Hematopoietic multipotent progenitor cell treated with erythropoietin and hydrocortisone succinate and interleukin-3 and kit ligand, for 4 days (in vitro differentiated cells): ENCODE measurements around the gene POLR2F.
A peak's percentile ranks its signal among the peaks of the same experiment; 100 is the strongest.
"Not testable (repeated sequence)": the region's sequence is repeated elsewhere in the genome, so short reads cannot be mapped to it uniquely, and the experiment has no call there.

Experiments
- DNase-seq: peaks from one replicate; pipeline ENCODE4 v3.0.0-alpha.2; 2015

Gene POLR2F

DNA sequence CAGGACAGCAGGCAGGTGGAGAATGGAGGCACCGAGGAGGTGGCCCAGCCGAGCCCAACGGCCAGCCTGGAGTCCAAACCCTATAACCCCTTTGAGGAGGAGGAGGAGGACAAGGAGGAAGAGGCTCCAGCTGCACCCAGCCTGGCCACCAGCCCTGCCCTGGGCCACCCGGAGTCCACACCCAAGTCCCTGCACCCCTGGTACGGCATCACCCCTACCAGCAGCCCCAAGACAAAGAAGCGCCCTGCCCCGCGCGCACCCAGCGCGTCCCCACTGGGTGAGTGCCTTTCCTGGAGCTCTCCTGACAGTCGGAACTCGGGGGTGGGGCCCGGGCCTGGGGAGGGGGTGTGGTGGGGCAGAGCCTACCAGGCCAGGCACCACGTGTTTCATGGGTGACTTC is 27.7 kb upstream of the POLR2F start:
- no peak for DNase-seq

DNA sequence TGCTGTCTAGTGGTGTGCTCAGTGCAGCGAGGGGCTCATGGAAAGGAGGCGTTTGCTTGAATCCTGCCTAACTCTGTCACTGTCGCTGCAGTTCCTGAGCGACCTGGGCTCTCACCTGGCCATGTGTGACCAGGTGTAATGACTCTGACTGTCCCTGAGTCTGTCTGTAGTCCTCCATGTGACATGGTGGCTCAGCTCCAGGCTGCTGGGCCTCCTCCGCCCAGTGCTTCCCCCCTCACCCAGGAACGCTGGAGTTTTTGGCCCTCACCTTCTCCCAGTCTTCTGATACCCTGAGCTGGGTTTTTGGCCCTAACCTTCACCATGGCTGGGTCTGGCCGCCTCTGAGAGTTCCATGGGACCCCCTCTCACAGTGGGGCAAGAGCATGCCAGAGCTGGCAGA is 27.1 kb upstream of the POLR2F start:
- DNase-seq = no peak

GRCh38 chr22:37926771-37927636 is 26.5 kb upstream of the POLR2F start:
- peak; percentile 59 for DNase-seq

DNA sequence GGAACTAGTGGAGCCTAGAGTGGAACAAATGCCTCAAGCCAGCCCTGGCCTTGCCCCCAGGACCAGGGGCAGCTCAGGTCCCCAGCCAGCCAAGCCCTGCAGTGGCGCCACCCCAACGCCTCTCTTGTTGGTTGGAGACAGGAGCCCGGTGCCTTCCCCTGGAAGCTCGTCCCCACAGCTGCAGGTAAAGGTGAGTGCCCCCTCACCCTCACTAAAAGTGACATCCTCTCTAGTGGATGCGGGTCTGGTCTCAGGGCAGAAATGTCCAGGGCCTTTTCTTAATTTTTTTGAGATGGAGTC is 25.9 kb upstream of the POLR2F start:
- no peak for DNase-seq

DNA sequence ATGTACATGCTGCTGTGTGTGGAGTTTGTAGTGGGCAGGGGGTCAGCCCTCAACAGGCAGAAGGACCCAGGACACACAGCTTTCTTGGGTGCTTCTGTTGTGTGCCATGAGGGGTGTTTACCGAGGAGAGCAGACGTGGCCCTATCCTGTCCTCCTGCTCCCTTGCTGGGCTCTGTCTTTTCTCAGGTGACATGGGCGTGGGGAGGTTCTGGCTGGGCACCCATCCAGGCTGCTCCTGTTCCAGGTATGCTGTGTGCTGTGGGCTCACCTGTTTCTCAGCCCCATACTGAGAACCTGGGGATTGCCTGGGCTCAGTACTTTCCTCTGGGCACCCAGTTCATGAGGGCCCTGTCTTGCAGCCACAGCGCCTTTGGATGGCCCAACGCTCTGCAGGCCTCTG is 24.1 kb upstream of the POLR2F start:
- no peak for DNase-seq

DNA sequence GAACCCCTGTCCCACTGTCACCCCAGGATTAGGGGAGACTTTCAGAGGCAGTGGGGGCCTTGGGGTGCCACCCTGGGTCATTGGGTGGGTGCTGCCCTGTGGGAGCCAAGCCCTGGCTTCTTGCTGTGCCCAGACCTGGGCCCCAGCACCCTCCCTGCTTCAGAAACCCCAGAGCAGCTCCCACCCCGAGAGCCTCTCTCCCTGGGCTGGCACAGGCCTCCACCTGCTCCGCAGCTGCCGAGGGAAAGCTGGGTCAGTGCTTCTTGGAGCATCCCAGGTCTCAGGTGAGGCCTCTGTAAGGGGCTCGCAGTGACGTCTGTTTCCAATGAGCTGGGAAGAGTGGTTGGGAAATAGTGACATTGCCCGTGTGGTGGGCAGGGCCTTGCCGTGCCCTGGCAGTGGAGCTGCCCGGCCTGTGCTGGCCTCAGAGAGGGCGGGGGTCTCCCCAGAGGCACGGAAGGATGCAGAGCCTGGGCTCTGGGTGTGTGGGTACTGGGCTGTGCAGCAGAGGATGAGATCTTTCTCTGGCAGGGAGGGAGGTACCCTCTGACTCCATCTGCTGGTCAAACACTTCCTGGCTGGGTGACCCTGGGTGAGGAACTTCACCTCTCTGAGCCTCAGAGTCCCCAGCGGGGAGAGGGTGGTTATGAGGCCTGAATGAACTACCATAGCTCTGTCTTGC is 23.1 kb upstream of the POLR2F start:
- DNase-seq = peak; percentile 55

- DNase-seq = no peak
These were observed 22.5 kb upstream of the POLR2F start for GRCh38 chr22:37930952-37931440.

- no peak for DNase-seq
These were observed 21.6 kb upstream of the POLR2F start for GRCh38 chr22:37931893-37932389.

DNA sequence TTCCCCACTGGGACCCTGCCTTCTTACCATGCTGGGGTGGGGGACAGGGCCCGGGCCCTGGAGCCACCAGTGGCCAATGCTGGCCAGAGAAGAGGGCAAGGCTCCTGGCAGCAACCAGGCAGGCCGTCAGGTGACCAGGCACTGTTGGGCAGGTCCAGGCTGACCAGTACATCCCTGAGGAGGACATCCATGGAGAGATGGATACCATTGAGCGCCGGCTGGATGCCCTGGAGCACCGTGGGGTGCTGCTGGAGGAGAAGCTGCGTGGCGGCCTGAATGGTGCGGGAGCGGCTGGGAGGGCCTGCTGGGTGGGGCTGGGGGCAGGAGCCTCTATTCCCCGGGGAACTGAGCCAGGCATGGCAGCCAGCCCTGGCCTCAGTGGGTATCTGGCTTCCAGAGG is 21.1 kb upstream of the POLR2F start:
- DNase-seq = no peak

DNA sequence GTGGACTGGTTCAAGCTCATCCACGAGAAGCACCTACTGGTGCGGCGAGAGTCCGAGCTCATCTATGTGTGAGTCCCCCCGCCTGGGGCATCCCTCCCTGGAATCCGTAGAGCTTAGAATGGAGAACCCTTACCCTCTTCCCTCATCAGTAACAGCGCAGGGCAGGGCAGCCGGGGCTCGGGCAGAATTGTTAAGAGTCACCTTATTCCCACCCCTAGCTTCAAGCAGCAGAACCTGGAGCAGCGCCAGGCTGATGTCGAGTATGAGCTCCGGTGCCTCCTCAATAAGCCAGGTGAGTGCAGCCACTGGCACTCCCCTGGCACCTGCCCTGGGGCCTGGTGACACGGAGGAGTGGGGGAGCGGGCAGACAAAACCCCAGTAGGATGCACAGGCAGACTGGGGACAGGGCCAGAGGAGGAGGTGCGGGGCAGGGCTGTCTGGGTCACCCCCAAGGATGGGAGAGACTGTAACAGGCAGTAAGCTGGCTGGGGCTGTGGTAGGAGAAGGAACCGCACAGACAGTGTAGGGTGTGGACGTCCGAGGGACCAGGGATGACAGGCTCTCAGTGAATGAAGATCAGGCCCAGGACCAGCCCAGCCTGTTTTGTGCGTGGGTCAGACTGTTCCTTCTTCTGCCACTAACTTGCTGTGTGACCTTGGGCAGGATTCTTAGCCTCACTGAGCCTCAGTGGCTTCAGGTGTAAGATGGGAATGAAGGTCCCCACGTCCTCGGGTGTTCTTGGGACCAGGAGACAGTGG is 20.5 kb upstream of the POLR2F start:
- no peak for DNase-seq

DNA sequence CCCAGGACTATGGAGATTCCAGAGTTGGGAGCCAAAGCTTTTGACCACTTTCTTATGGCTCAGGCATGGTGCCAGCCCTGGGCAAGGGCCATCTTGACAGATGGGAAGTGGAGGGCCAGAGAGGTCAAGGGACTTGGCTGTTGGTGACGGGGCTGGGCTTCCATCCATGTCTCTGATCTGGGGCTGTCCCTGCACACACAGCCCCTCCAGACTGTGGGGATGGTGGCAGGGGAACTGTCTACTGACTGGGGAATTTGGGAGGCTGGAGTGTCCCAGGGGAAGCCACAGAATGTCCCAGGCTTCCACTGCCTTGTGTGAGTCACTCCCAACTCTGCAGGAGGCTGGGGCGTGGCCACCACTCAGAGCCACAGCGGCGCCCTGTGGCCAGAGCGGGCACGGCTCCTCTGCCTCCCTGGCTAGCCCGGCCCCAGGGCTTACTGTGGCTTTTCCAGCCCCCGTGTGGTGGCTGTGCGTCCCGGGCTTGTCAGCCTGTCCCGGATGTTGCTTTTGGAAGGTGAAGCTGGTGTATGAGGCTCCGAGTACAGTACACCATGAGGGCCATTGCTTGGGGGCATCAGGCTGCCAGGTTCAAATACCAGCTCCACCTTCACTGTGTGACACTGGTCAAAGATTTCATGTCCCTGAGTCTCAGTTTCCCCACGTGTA is 19.7 kb upstream of the POLR2F start:
- DNase-seq = peak; percentile 96

- peak; percentile 58 for DNase-seq
These were observed 12.7 kb upstream of the POLR2F start for GRCh38 chr22:37940698-37941376.

- no peak for DNase-seq
These were observed 11.4 kb upstream of the POLR2F start for GRCh38 chr22:37942133-37942532.

- no peak for DNase-seq
These were observed 10.2 kb upstream of the POLR2F start for GRCh38 chr22:37943136-37943824.

GRCh38 chr22:37943825-37944198 is 9.7 kb upstream of the POLR2F start:
- DNase-seq = no peak

DNA sequence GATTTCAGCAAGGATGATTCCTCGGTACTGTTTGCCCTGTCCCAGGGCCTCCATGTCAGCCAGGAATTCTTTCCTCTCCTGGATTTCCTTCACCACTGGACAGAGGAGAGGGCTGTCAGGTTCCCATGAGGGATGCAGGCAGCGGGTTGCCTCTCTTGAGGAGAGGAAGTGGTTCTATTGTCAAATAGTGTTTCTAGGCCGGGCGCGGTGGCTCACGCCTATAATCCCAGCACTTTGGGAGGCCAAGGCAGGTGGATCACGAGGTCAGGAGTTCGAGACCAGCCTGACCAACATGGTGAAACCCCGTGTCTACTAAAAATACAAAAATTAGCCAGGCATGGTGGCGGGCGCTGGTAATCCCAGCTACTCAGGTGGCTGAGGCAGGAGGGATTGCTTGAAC is 9.1 kb upstream of the POLR2F start:
- not testable (repeated sequence) for DNase-seq

DNA sequence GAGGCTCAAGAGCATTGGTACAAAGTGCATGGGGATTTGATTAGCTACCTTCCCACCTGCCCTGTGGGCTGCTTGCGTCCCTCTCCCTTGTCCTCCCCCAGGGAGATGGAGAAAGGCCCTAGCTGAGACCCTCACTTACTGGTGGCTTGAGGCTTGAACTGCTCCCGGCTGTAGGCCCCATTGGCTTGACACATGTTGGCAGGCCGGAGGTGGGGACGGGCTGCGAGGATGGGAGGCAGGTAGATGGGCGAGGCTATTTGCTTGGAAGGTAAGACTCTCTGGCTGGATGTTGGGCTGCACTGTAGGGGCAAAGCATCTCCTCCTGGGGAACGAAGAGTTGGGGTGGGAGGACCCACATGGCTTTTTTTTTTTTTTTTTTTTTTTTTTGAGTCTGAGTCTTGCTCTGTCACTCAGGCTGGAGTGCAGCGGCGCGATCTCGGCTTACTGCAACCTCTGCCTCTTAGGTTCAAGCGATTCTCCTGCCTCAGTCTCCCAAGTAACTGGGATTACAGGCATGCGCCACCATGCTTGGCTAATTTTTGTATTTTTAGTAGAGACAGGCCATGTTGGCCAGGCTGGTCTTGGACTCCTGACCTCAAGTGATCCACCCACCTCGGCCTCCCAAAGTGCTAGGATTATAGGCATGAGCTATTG is 6.2 kb upstream of the POLR2F start:
- not testable (repeated sequence) for DNase-seq

- DNase-seq = peak; percentile 34
These were observed 2.2 kb upstream of the POLR2F start for GRCh38 chr22:37951305-37951704.

GRCh38 chr22:37952629-37953028 is 870 bp upstream of the POLR2F start:
- not testable (repeated sequence) for DNase-seq

DNA sequence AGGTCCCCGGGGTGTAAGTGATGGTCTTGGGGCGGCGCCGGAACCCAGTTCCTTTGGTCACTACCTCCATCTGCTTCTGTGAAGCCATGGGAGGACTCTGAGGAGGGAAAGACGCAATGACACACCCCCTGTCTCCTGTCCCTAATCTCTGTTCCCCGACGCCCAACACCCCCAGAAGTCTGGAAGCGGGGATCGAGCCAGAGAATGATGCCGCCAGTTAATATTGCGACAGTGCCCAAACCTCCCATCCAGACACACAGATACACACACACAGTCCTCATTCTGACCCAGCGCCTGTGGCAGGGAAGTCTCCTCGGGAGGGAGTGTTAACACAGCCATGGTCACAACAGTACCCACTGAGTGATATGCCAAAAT is 450 bp upstream of the POLR2F start:
- no peak for DNase-seq

DNA sequence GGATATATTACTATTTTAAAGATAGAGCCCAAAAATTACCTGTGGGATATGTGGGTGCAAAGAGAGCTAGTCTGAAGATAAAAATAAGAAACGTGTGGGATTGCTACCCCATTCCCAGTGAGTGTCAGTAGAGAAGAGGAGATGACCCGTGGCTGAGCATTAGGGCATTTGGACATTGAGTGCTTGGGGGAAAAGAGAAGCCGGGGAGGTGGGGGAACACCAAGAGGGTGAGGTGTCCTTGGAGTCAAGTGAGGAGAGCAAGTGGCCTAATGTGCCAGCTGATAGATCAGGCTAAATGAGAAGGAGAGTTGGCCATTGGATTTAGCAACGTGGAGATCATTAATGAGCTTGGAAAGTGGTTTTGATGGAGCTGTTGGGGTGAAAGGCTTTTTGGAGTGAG is 1.2 kb downstream of the POLR2F start:
- DNase-seq = no peak
